HepG2 (cell line): Measurements from ENCODE around the gene SERBP1. TPM values are rescaled to one million over a fixed set of nuclear protein-coding genes. Genes with fewer than 3 reads are reported as not detected.

ENCODE experiments used
- ATAC-seq: fragments of 200-7000 bp; cut with Tn5 transposase; 3 replicates; pipeline ENCODE4 v1.9.1; 2020; ENCODE audit warnings: mild to moderate bottlenecking, moderate library complexity
- BruUV-seq: library from RNA; stranded (reverse); fragments of 400-500 nt; replicated peaks from 2 replicates; lab custom pipeline; 2021; lab: Mats Ljungman, UMichigan
- CTCF ChIA-PET: fragments of 300-600 bp; formaldehyde crosslinking; extraction: SDS; loops from one replicate; lab custom pipeline; 2021; ENCODE audit warnings: low total read pairs, inconsistent platforms, low intra/inter-chr PET ratio; lab: Yijun Ruan, JAX
- POLR2A ChIA-PET: fragments of 350-600 bp; sonication (Branson Sonifier 250); formaldehyde crosslinking; loops from one replicate; lab custom pipeline; 2020; ENCODE audit warnings: antibody characterized with exemption, inconsistent platforms; lab: Yijun Ruan, JAX
- DNase-seq: peaks from one replicate; pipeline ENCODE4 v3.0.0-alpha.2; 2015; ENCODE audit warnings: low spot score
- FAIRE-seq: peaks from 3 replicates; lab custom pipeline; 2011; peaks lifted over from hg19 to GRCh38; lab: Jason Lieb, UNC
- H2AFZ ChIP-seq: one replicate; pipeline ENCODE4 v1.6.1; 2011; ENCODE audit warnings: low read length, inconsistent platforms
- H3K27ac ChIP-seq: fragments of 300-600 bp; 3 replicates; pipeline ENCODE4 v1.8.0; 2011; ENCODE audit warnings: mixed run types, mild to moderate bottlenecking, mixed read lengths, low read length, inconsistent platforms; ENCODE audit not compliant: insufficient read depth; ENCODE audit errors: extremely low read length
- H3K27me3 ChIP-seq, 2 experiments: fragments of 200-600 bp in 1 of 2; 2 replicates in 1 of 2; 3 replicates in 1 of 2; pipeline versions ENCODE4 v1.6.0 to v1.8.0; 2011; ENCODE audit warnings: low read length in 2 of 2, mild to moderate bottlenecking in 2 of 2, moderate library complexity in 2 of 2, inconsistent platforms in 1 of 2; ENCODE audit not compliant: insufficient read depth in 2 of 2, control insufficient read depth in 1 of 2
- H3K36me3 ChIP-seq, 2 experiments: fragments of 200-600 bp in 1 of 2; replicated peaks in 1 of 2; 2 replicates in 1 of 2; 3 replicates in 1 of 2; pipeline versions ENCODE4 v1.5.1 to v1.8.0; 2011; ENCODE audit warnings: low read length in 2 of 2, inconsistent platforms in 1 of 2; ENCODE audit not compliant: insufficient read depth in 2 of 2, control insufficient read depth in 1 of 2
- H3K4me1 ChIP-seq: 2 replicates; pipeline ENCODE4 v1.5.1; 2012; ENCODE audit warnings: low read length, inconsistent platforms; ENCODE audit not compliant: insufficient read depth
- H3K4me2 ChIP-seq: 2 replicates; pipeline ENCODE4 v1.6.0; 2011; ENCODE audit warnings: low read depth, low read length, inconsistent platforms
- H3K4me3 ChIP-seq, 3 experiments: fragments of 200-600 bp in 1 of 3; sonication (generic), shearing (Covaris generic) in 1 of 3; replicated peaks in 1 of 3; 2 replicates each; pipeline ENCODE4 v1.5.1; 2011 to 2016; ENCODE audit warnings: low read length in 3 of 3, inconsistent platforms in 2 of 3, low read depth in 2 of 3, mild to moderate bottlenecking in 2 of 3, control low read depth in 1 of 3, mixed read lengths in 1 of 3; ENCODE audit not compliant: insufficient read depth in 1 of 3
- H3K79me2 ChIP-seq: one replicate; pipeline ENCODE4 v1.6.1; 2011; ENCODE audit warnings: low read length, inconsistent platforms; ENCODE audit not compliant: insufficient read depth
- H3K9ac ChIP-seq: 2 replicates; pipeline ENCODE4 v1.6.0; 2011; ENCODE audit warnings: mild to moderate bottlenecking, low read depth, low read length, inconsistent platforms; ENCODE audit not compliant: insufficient read depth
- H3K9me3 ChIP-seq: 2 replicates; pipeline ENCODE4 v1.5.1; 2012; ENCODE audit warnings: mild to moderate bottlenecking, low read length
- H4K20me1 ChIP-seq: 2 replicates; pipeline ENCODE4 v1.6.0; 2011; ENCODE audit warnings: inconsistent platforms, mild to moderate bottlenecking, low read length, moderate library complexity; ENCODE audit not compliant: insufficient read depth
- THAP9 ChIP-seq: sonication (generic); formaldehyde crosslinking; IDR thresholded peaks from 2 replicates; pipeline ENCODE4; 2020; ENCODE audit warnings: missing genetic modification reagents, mild to moderate bottlenecking, borderline replicate concordance
- ZNF205 ChIP-seq: IDR thresholded peaks from 2 replicates; pipeline ENCODE4 v1.6.1; 2018; ENCODE audit warnings: missing biosample characterization, missing genetic modification reagents
- ZNF460 ChIP-seq: sonication (generic); formaldehyde crosslinking; IDR thresholded peaks from 2 replicates; pipeline ENCODE4 v1.5.1; 2020; ENCODE audit warnings: missing genetic modification reagents, mild to moderate bottlenecking, borderline replicate concordance
- ZNF83 ChIP-seq: sonication (generic); formaldehyde crosslinking; IDR thresholded peaks from 2 replicates; pipeline ENCODE4 v1.4.0; 2020; ENCODE audit warnings: missing genetic modification reagents, mild to moderate bottlenecking, borderline replicate concordance
- WGBS: methylation state at CpG from one replicate; pipeline ENCODE4 v1.1.6; 2017; ENCODE audit warnings: low lambda C conversion rate; 5-methylcytosine and 5-hydroxymethylcytosine counted together
- in situ Hi-C: cut with HindIII; loops from 2 replicates; pipeline ENCODE4 v1.10.0; 2017; ENCODE audit warnings: low pct_unique_long_range_greater_than_20kb; ENCODE audit not compliant: extremely low pct_ligation_motif_present
- intact Hi-C: fragments of 100-400 bp; cut with micrococcal nuclease; formaldehyde crosslinking; loops from one replicate; pipeline ENCODE4 v1.10.0; 2022; ENCODE audit not compliant: unreplicated experiment
- polyA plus RNA-seq, 8 experiments: library from polyadenylated mRNA; depleted of rRNA in 3 of 8; stranded (reverse) in 7 of 8; unstranded in 1 of 8; fragments of >200 nt; fragmentation: Illumina TruSeq in 4 of 8; extraction: Trizol in 4 of 8; gene quantifications; 2 replicates each; pipeline versions ENCODE4 v1.2.1 to v1.2.3, GENCODE V29; 2011 to 2016; ENCODE audit warnings: low read depth in 4 of 8, missing spikeins in 1 of 8, mixed read lengths in 1 of 8; ENCODE audit not compliant: insufficient read depth in 1 of 8
- total RNA-seq, 5 experiments: library from RNA; depleted of rRNA; stranded (reverse); fragments of >200 nt; fragmentation: Illumina TruSeq; extraction: Trizol; gene quantifications; 2 replicates each; pipeline ENCODE4 v1.2.3, GENCODE V29; 2016; ENCODE audit warnings: low read depth in 1 of 5

Gene SERBP1
- total and polyA plus RNA-seq, 2 of the 13 experiments (the other 11 are each of a cell fraction or from before 2014, with no cell fraction given) = 175 to 281 TPM

- Histone ChIP-seq H3K9me3 (no peaks in the 10 kb centered on the region), H3K79me2 (peaks cover 13% of the 10 kb centered on the region), H3K36me3 (no peaks in the 10 kb centered on the region; a peak in 1 of 5 replicates), H3K27me3 (no peaks in the 10 kb centered on the region; a peak in 1 of 5 replicates), H3K4me2 (no peak overlapping the region), H3K4me1 (peaks cover 25% of the 10 kb centered on the region), H2AFZ (no peak overlapping the region), H4K20me1 (peaks cover 8% of the 10 kb centered on the region), H3K27ac (no peak overlapping the region), H3K9ac (no peak overlapping the region), H3K4me3 (no peak overlapping the region)
- ChIA-PET CTCF (no interaction called here), POLR2A (interaction anchor here (0.6 kb wide), 1 partner anchor 100 kb away, joined by 4 read pairs; no protein-coding TSS in a partner anchor)
- no peak for TF ChIP-seq ZNF205 (CRISPR knock-in tag)
- TF ChIP-seq THAP9 (CRISPR knock-in tag) = no peak
- TF ChIP-seq ZNF460 = no peak
- DNase-seq (no peak), ATAC-seq (no peak), FAIRE-seq (no peak)
- intact Hi-C loops = loop anchor here (5.0 kb wide), 1 partner anchor 53 kb away; no protein-coding TSS in a partner anchor
- BruUV-seq = no TSS peak
- 66% methylated on average over 2 of the region's 2 CpGs for WGBS
- in situ Hi-C loops = no loop called here
Observed at GRCh38 chr1:67433837-67434236, 3.6 kb upstream of the SERBP1 start.

- Histone ChIP-seq H3K4me3 (no peak overlapping the region), H2AFZ (no peak overlapping the region), H3K4me1 (peaks cover 16% of the 10 kb centered on the region), H3K9ac (no peak overlapping the region), H3K27ac (no peak overlapping the region), H3K27me3 (no peaks in the 10 kb centered on the region; a peak in 1 of 5 replicates), H3K4me2 (no peak overlapping the region), H3K36me3 (no peaks in the 10 kb centered on the region; a peak in 1 of 5 replicates), H4K20me1 (peaks cover 19% of the 10 kb centered on the region), H3K79me2 (peaks cover 24% of the 10 kb centered on the region), H3K9me3 (no peaks in the 10 kb centered on the region)
- 95% methylated on average over 1 of the region's 1 CpG for WGBS
- no peak for TF ChIP-seq ZNF83 (CRISPR knock-in tag)
- DNase-seq (no peak), FAIRE-seq (no peak), ATAC-seq (no peak)
- CTCF ChIA-PET = no interaction called here
- in situ Hi-C loops = no loop called here
- no TSS peak for BruUV-seq
- POLR2A ChIA-PET = no interaction called here
- intact Hi-C loops = loop anchor here (5.0 kb wide), 1 partner anchor 55 kb away; no protein-coding TSS in a partner anchor
Observed at GRCh38 chr1:67432745-67433144, 2.5 kb upstream of the SERBP1 start.
